KG1 (cell line): ENCODE measurements around the gene LTBP2.
"Not testable (repeated sequence)": the region's sequence is repeated elsewhere in the genome, so short reads cannot be mapped to it uniquely, and the experiment has no call there.

ENCODE experiments used
- DNase-seq: peaks from one replicate; lab custom pipeline; 2025; lab: John Stamatoyannopoulos, UW

The LTBP2 gene

GRCh38 chr14:74482571-74482970, 129.5 kb downstream of the LTBP2 start:
- no peak for DNase-seq

- no peak for DNase-seq
Measured at GRCh38 chr14:74480046-74480445, 132.0 kb downstream of the LTBP2 start.

- DNase-seq = no peak
Measured at GRCh38 chr14:74478996-74479635, 132.9 kb downstream of the LTBP2 start.

- no peak for DNase-seq
Measured at GRCh38 chr14:74476607-74477006, 135.4 kb downstream of the LTBP2 start.

- no peak for DNase-seq
Measured at GRCh38 chr14:74476107-74476506, 135.9 kb downstream of the LTBP2 start.

- no peak for DNase-seq
Measured at GRCh38 chr14:74475678-74476077, 136.4 kb downstream of the LTBP2 start.

- DNase-seq = no peak
Measured at GRCh38 chr14:74474376-74474775, 137.7 kb downstream of the LTBP2 start.

- no peak for DNase-seq
Measured at GRCh38 chr14:74472601-74473000, 139.4 kb downstream of the LTBP2 start.

GRCh38 chr14:74469548-74470518, 142.2 kb downstream of the LTBP2 start:
- no peak for DNase-seq

GRCh38 chr14:74468513-74468912, 143.5 kb downstream of the LTBP2 start:
- DNase-seq = no peak

- no peak for DNase-seq
Measured at GRCh38 chr14:74465335-74465734, 146.7 kb downstream of the LTBP2 start.

- DNase-seq = no peak
Measured at GRCh38 chr14:74464785-74465184, 147.3 kb downstream of the LTBP2 start.

GRCh38 chr14:74463697-74464096, 148.3 kb downstream of the LTBP2 start:
- DNase-seq = no peak

- no peak for DNase-seq
Measured at GRCh38 chr14:74462993-74463392, 149.0 kb downstream of the LTBP2 start.

GRCh38 chr14:74459976-74460375, 152.1 kb downstream of the LTBP2 start:
- DNase-seq = no peak

GRCh38 chr14:74459289-74459946, 152.6 kb downstream of the LTBP2 start:
- no peak for DNase-seq

GRCh38 chr14:74457565-74457895, 154.5 kb downstream of the LTBP2 start:
- no peak for DNase-seq

GRCh38 chr14:74456684-74457564, 155.1 kb downstream of the LTBP2 start:
- no peak for DNase-seq

GRCh38 chr14:74454397-74454796, 157.6 kb downstream of the LTBP2 start:
- not testable (repeated sequence) for DNase-seq
